H1 (cell line): ENCODE results near the gene DRC7. TPM values are rescaled to one million over a fixed set of nuclear protein-coding genes. Genes with fewer than 3 reads are reported as not detected.

Source experiments
- CTCF ChIA-PET: fragments of 300-600 bp; sonication (Branson Sonifier 250); formaldehyde crosslinking; loops from one replicate; lab custom pipeline; 2021; ENCODE audit not compliant: partially characterized antibody; lab: Charles Lee
- POLR2A ChIA-PET: fragments of 300-600 bp; sonication (Branson Sonifier 250); formaldehyde crosslinking; loops from one replicate; lab custom pipeline; 2021; ENCODE audit warnings: inconsistent platforms; ENCODE audit not compliant: partially characterized antibody; lab: Charles Lee
- DNase-seq, 2 experiments: peaks; one replicate each; pipeline versions ENCODE4 v3.0.0 to v3.0.0-alpha.2; 2010 to 2022; ENCODE audit warnings: low spot score in 2 of 2, low read depth in 1 of 2, mixed read lengths in 1 of 2
- FAIRE-seq: peaks from 2 replicates; lab custom pipeline; 2011; peaks lifted over from hg19 to GRCh38; lab: Jason Lieb, UNC
- H2AFZ ChIP-seq: 2 replicates; pipeline ENCODE4 v1.8.1; 2012; ENCODE audit warnings: low read length, inconsistent platforms
- H2AK5ac ChIP-seq: 2 replicates; pipeline ENCODE4 v1.6.1; 2013; ENCODE audit warnings: low read depth, low read length
- H2BK120ac ChIP-seq: replicated peaks from 2 replicates; pipeline ENCODE3; 2013; ENCODE audit warnings: low read depth, low read length, inconsistent platforms
- H2BK12ac ChIP-seq: 2 replicates; pipeline ENCODE4 v1.6.1; 2013; ENCODE audit warnings: low read depth, low read length
- H2BK15ac ChIP-seq: 2 replicates; pipeline ENCODE4 v1.6.1; 2013; ENCODE audit warnings: low read length
- H2BK20ac ChIP-seq: 2 replicates; pipeline ENCODE4 v1.6.1; 2013; ENCODE audit warnings: low read length
- H2BK5ac ChIP-seq: 2 replicates; pipeline ENCODE4 v1.6.1; 2013; ENCODE audit warnings: low read depth, low read length
- H3K14ac ChIP-seq: 2 replicates; pipeline ENCODE4 v1.6.1; 2013; ENCODE audit warnings: inconsistent platforms; ENCODE audit not compliant: insufficient read length
- H3K18ac ChIP-seq: 2 replicates; pipeline ENCODE4 v1.6.1; 2013; ENCODE audit warnings: low read length; ENCODE audit errors: extremely low read depth
- H3K23ac ChIP-seq: 2 replicates; pipeline ENCODE4 v1.6.1; 2013; ENCODE audit warnings: inconsistent platforms; ENCODE audit not compliant: insufficient read length
- H3K23me2 ChIP-seq: 2 replicates; pipeline ENCODE4 v1.6.1; 2013; ENCODE audit warnings: low read depth, low read length
- H3K27ac ChIP-seq: 2 replicates; pipeline ENCODE4 v1.6.1; 2011; ENCODE audit warnings: low read depth, low read length, inconsistent platforms
- H3K27me3 ChIP-seq, 4 experiments: replicated peaks in 1 of 4; 1 replicate in 1 of 4; 2 replicates in 3 of 4; pipeline versions ENCODE4 v1.6.1 to v1.8.1; 2011 to 2013; ENCODE audit warnings: low read length in 3 of 4, mild to moderate bottlenecking in 3 of 4, inconsistent platforms in 2 of 4, mixed read lengths in 2 of 4, moderate library complexity in 1 of 4; ENCODE audit not compliant: control insufficient read depth in 3 of 4, insufficient read depth in 3 of 4; ENCODE audit errors: extremely low read depth in 1 of 4
- H3K36me3 ChIP-seq, 4 experiments: 2 replicates each; pipeline versions ENCODE4 v1.6.1 to v1.8.1; 2011 to 2013; ENCODE audit warnings: mild to moderate bottlenecking in 4 of 4, low read length in 3 of 4, moderate library complexity in 2 of 4, control low read depth in 1 of 4, inconsistent platforms in 1 of 4; ENCODE audit not compliant: insufficient read depth in 4 of 4, control insufficient read depth in 2 of 4
- H3K4ac ChIP-seq: replicated peaks from 2 replicates; pipeline ENCODE3; 2013; ENCODE audit warnings: low read length, low read depth, mixed read lengths, inconsistent platforms; ENCODE audit not compliant: insufficient read length
- H3K4me1 ChIP-seq, 4 experiments: replicated peaks in 1 of 4; 1 replicate in 1 of 4; 2 replicates in 3 of 4; pipeline versions ENCODE4 v1.6.1 to v1.8.1; 2011 to 2013; ENCODE audit warnings: low read length in 3 of 4, inconsistent platforms in 2 of 4, mixed read lengths in 1 of 4; ENCODE audit not compliant: insufficient read depth in 4 of 4, control insufficient read depth in 3 of 4
- H3K4me2 ChIP-seq, 2 experiments: 2 replicates each; pipeline versions ENCODE4 v1.6.1 to v1.8.1; 2011 to 2013; ENCODE audit warnings: low read depth in 2 of 2, low read length in 2 of 2, control low read depth in 1 of 2, inconsistent platforms in 1 of 2, mild to moderate bottlenecking in 1 of 2; ENCODE audit not compliant: insufficient read depth in 1 of 2
- H3K4me3 ChIP-seq, 4 experiments: fragments of 200-600, 300-600 bp in 1 of 4; sonication (generic), shearing (Covaris generic), sonication (Bioruptor Twin) in 1 of 4; 2 replicates each; pipeline versions ENCODE4 v1.5.1 to v1.8.1; 2011 to 2016; ENCODE audit warnings: low read length in 4 of 4, low read depth in 3 of 4, control low read depth in 2 of 4, inconsistent platforms in 2 of 4, mild to moderate bottlenecking in 2 of 4, mixed read lengths in 1 of 4, moderate library complexity in 1 of 4; ENCODE audit not compliant: insufficient read depth in 2 of 4; ENCODE audit errors: extremely low read depth in 1 of 4
- H3K56ac ChIP-seq: replicated peaks from 2 replicates; pipeline ENCODE3; 2013; ENCODE audit warnings: low read depth, mild to moderate bottlenecking, mixed read lengths, low read length, inconsistent platforms; ENCODE audit not compliant: insufficient read length
- H3K79me1 ChIP-seq: 2 replicates; pipeline ENCODE4 v1.6.1; 2013; ENCODE audit warnings: low read depth, low read length, control low read depth
- H3K79me2 ChIP-seq, 2 experiments: 2 replicates each; pipeline versions ENCODE4 v1.6.1 to v1.8.1; 2012 to 2013; ENCODE audit warnings: low read length in 2 of 2, mild to moderate bottlenecking in 2 of 2, inconsistent platforms in 1 of 2; ENCODE audit not compliant: insufficient read depth in 2 of 2, control insufficient read depth in 1 of 2
- H3K9ac ChIP-seq, 4 experiments: replicated peaks in 1 of 4; 1 replicate in 1 of 4; 2 replicates in 3 of 4; pipeline versions ENCODE4 v1.6.1 to v1.8.1; 2011 to 2013; ENCODE audit warnings: low read depth in 3 of 4, low read length in 3 of 4, control low read depth in 2 of 4, mild to moderate bottlenecking in 2 of 4, moderate library complexity in 2 of 4, inconsistent platforms in 1 of 4; ENCODE audit errors: extremely low read depth in 1 of 4
- H3K9me3 ChIP-seq, 2 experiments: 2 replicates each; pipeline versions ENCODE4 v1.6.1 to v1.8.1; 2012 to 2013; ENCODE audit warnings: mild to moderate bottlenecking in 2 of 2, moderate library complexity in 2 of 2, control low read depth in 1 of 2, inconsistent platforms in 1 of 2, low read depth in 1 of 2, low read length in 1 of 2, mixed read lengths in 1 of 2; ENCODE audit not compliant: insufficient read depth in 2 of 2
- H4K20me1 ChIP-seq, 2 experiments: replicated peaks in 1 of 2; 2 replicates each; pipeline versions ENCODE3 to v1.8.1; 2011 to 2013; ENCODE audit warnings: inconsistent platforms in 2 of 2, low read length in 2 of 2, mild to moderate bottlenecking in 1 of 2; ENCODE audit not compliant: insufficient read depth in 2 of 2, control insufficient read depth in 1 of 2
- H4K5ac ChIP-seq: 2 replicates; pipeline ENCODE4 v1.6.1; 2013; ENCODE audit warnings: low read length, low read depth, mixed read lengths, inconsistent platforms; ENCODE audit not compliant: insufficient read length
- H4K8ac ChIP-seq: 2 replicates; pipeline ENCODE4 v1.8.0; 2013; ENCODE audit warnings: mild to moderate bottlenecking, moderate library complexity, low read length, inconsistent platforms; ENCODE audit not compliant: insufficient read depth; ENCODE audit errors: extremely low read depth
- H4K91ac ChIP-seq: replicated peaks from 2 replicates; pipeline ENCODE3; 2013; ENCODE audit warnings: low read length, mixed read lengths, inconsistent platforms; ENCODE audit not compliant: insufficient read length
- BCL11A ChIP-seq, 2 experiments: IDR thresholded peaks; one replicate each; pipeline ENCODE4 v1.6.1; 2011; ENCODE audit warnings: low read depth in 2 of 2, low read length in 2 of 2, mild to moderate bottlenecking in 2 of 2
- CBX8 ChIP-seq: fragments of 300-800, 300-1000 bp; sonication (generic); IDR thresholded peaks from 2 replicates; pipeline ENCODE4 v1.7.1; 2016; ENCODE audit warnings: low read depth, low read length, borderline replicate concordance
- CHD2 ChIP-seq: IDR thresholded peaks from 2 replicates; pipeline ENCODE4 v1.6.1; 2012; ENCODE audit warnings: low read length, improper control_type of control experiment
- CTBP2 ChIP-seq: IDR thresholded peaks from 2 replicates; pipeline ENCODE4 v1.7.0; 2011; ENCODE audit warnings: borderline replicate concordance, mild to moderate bottlenecking, moderate library complexity, mixed read lengths, low read length; ENCODE audit not compliant: insufficient read depth, insufficient read length
- E2F6 ChIP-seq: IDR thresholded peaks from 2 replicates; pipeline ENCODE4 v1.6.1; 2012; ENCODE audit warnings: inconsistent platforms
- EGR1 ChIP-seq: IDR thresholded peaks from 2 replicates; pipeline ENCODE4 v1.6.1; 2011; ENCODE audit warnings: low read depth, low read length, borderline replicate concordance
- FOSL1 ChIP-seq: IDR thresholded peaks from 2 replicates; pipeline ENCODE4 v1.6.1; 2011; ENCODE audit warnings: mild to moderate bottlenecking, low read depth, low read length, moderate library complexity; ENCODE audit not compliant: insufficient read depth
- GTF2F1 ChIP-seq: IDR thresholded peaks from 2 replicates; pipeline ENCODE4 v1.6.1; 2012; ENCODE audit warnings: low read depth, low read length, improper control_type of control experiment, borderline replicate concordance
- HDAC6 ChIP-seq: IDR thresholded peaks from one replicate; pipeline ENCODE4 v1.7.1; 2012; ENCODE audit warnings: low read depth, mild to moderate bottlenecking, inconsistent platforms, low read length, moderate library complexity
- NANOG ChIP-seq: IDR thresholded peaks from 2 replicates; pipeline ENCODE4 v1.6.1; 2011; ENCODE audit warnings: low read length, low read depth, mild to moderate bottlenecking, inconsistent platforms; ENCODE audit not compliant: insufficient read depth, poor library complexity, severe bottlenecking
- PHF8 ChIP-seq: fragments of 200-600 bp; sonication (generic); conservative IDR thresholded peaks from 2 replicates; pipeline ENCODE4 v1.7.1; 2012; ENCODE audit warnings: low read depth, mild to moderate bottlenecking, inconsistent platforms, low read length, moderate library complexity
- SIRT6 ChIP-seq: IDR thresholded peaks from one replicate; pipeline ENCODE4 v1.7.1; 2012; ENCODE audit warnings: low read length, inconsistent platforms
- TAF1 ChIP-seq: IDR thresholded peaks from 2 replicates; pipeline ENCODE4 v1.6.1; 2011; ENCODE audit warnings: mild to moderate bottlenecking, low read depth, low read length
- YY1 ChIP-seq: IDR thresholded peaks from 2 replicates; pipeline ENCODE4 v1.6.1; 2011; ENCODE audit warnings: low read depth, mild to moderate bottlenecking, low read length
- WGBS, 2 experiments: shearing (Covaris generic) in 1 of 2; methylation state at CpG; one replicate each; pipeline versions ENCODE4 v1.1.6 to v1.1.7; 2013 to 2015; ENCODE audit warnings: low lambda C conversion rate in 2 of 2, mixed read lengths in 2 of 2, inconsistent platforms in 1 of 2, low coverage in 1 of 2, missing lambda C conversion rate in 1 of 2; ENCODE audit not compliant: insufficient replicate concordance in 2 of 2, insufficient coverage in 1 of 2, insufficient read length in 1 of 2; ENCODE audit errors: extremely low coverage in 1 of 2, missing lambda C conversion rate in 1 of 2; 5-methylcytosine and 5-hydroxymethylcytosine counted together
- polyA plus RNA-seq, 7 experiments: library from polyadenylated mRNA; depleted of rRNA in 3 of 7; stranded (reverse) in 5 of 7; unstranded in 2 of 7; fragments of >200 nt in 5 of 7; fragments of 200-250 nt in 2 of 7; gene quantifications; 1 replicate in 5 of 7; 2 replicates in 1 of 7; 4 replicates in 1 of 7; pipeline versions ENCODE4 v1.2.1 to v1.2.3, GENCODE V29; 2011 to 2013; ENCODE audit warnings: missing spikeins in 2 of 7, mixed read lengths in 2 of 7
- total RNA-seq: library from RNA; stranded (reverse); fragmentation: NEBNext Ultra II Directional; extraction: Animal tissue kit (Norgen Biotek cat#: 25700); gene quantifications from 2 replicates; pipeline ENCODE4 v1.2.1, GENCODE V29; 2021

DRC7 gene
- total and polyA plus RNA-seq, 2 of the 8 experiments (the other 6 are each of a cell fraction or from before 2014, with no cell fraction given): 0.14 TPM; not detected in 1

- Histone ChIP-seq H3K56ac (no peak overlapping the region), H3K18ac (no peak overlapping the region), H3K9ac (no peak overlapping the region), H3K4me3 (no peak overlapping the region), H2BK15ac (no peak overlapping the region), H3K36me3 (no peaks in the 10 kb centered on the region), H3K79me1 (no peaks in the 10 kb centered on the region), H4K5ac (no peak overlapping the region), H3K4ac (no peak overlapping the region), H4K8ac (no peak overlapping the region), H3K9me3 (no peaks in the 10 kb centered on the region), H3K4me2 (no peak overlapping the region), H3K79me2 (no peaks in the 10 kb centered on the region), H2BK12ac (no peak overlapping the region), H4K91ac (no peak overlapping the region), H3K14ac (no peak overlapping the region), H3K23me2 (peaks cover 4% of the 10 kb centered on the region; the same call in 1 of the 2 replicates), H3K27me3 (no peaks in the 10 kb centered on the region; a peak in 1 of 7 replicates), H3K23ac (no peak overlapping the region), H2BK20ac (no peak overlapping the region), H3K27ac (no peak overlapping the region), H2BK5ac (no peak overlapping the region), H3K4me1 (no peaks in the 10 kb centered on the region), H2BK120ac (no peak overlapping the region), H2AK5ac (no peak overlapping the region), H4K20me1 (no peaks in the 10 kb centered on the region), H2AFZ (peak overlapping the region; percentile 31; the same call in 1 of the 2 replicates)
- ChIA-PET CTCF (interaction anchor here (1.2 to 4.2 kb wide), 6 partner anchors 8 to 63 kb away, joined by 3 to 15 read pairs (median 4); partner anchors contain the start of gene ADGRG3), POLR2A (no interaction called here)
- no peak for FAIRE-seq
- DNase-seq: no peak
- 90% methylated on average over 5 of the region's 5 CpGs; no CpG with 5 or more reads in 1 of the 2 experiments for WGBS, 2 experiments
- TF ChIP-seq CBX8 (no peak), SIRT6 (no peak), E2F6 (no peak), NANOG (no peak), EGR1 (no peak), GTF2F1 (no peak), PHF8 (no peak), YY1 (no peak), CTBP2 (no peak), HDAC6 (no peak), TAF1 (no peak), BCL11A (IDR thresholded peaks at IDR 0.05; ENCODE audit: low read depth in 2 of 2, low read length in 2 of 2) (no peak), CHD2 (no peak), FOSL1 (no peak)
These were observed 16.7 kb downstream of the DRC7 start for GRCh38 chr16:57711346-57711745.
